ENCODE results near the gene PRND. TPM values are rescaled to one million over a fixed set of nuclear protein-coding genes. Genes with fewer than 3 reads are reported as not detected.
A peak's percentile ranks its signal among the peaks of the same experiment; 100 is the strongest.

Gene PRND
- total and polyA plus RNA-seq, 2 experiments from 2014 or later: 0.10 TPM; not detected in 1

- no peak overlapping the region for H3K4me3 ChIP-seq
- no peaks in the 10 kb centered on the region for H3K9me3 Mint-ChIP-seq
- H4K20me1 ChIP-seq (replicated peaks; ENCODE audit: insufficient read depth): no peaks in the 10 kb centered on the region
- peaks cover 19% of the 10 kb centered on the region for H3K4me1 Mint-ChIP-seq
- no peak overlapping the region for H3K4me3 Mint-ChIP-seq
- DNase-seq (ENCODE audit: low spot score) (peak; percentile 59), ATAC-seq (peak; percentile 86)
- no peaks in the 10 kb centered on the region for H3K9me2 ChIP-seq (ENCODE audit: insufficient read depth)
- TF ChIP-seq REST (IDR thresholded peaks at IDR 0.05; ENCODE audit: unreplicated experiment) (peak; percentile 75), EZH2 (IDR thresholded peaks at IDR 0.05; ENCODE audit: low read depth, unreplicated experiment) (no peak), CTCF (conservative IDR thresholded peaks at IDR 0.05; ENCODE audit: low read depth in 2 of 2) (no peak)
- H3K79me2 ChIP-seq (replicated peaks; ENCODE audit: insufficient read depth): no peaks in the 10 kb centered on the region
- peaks cover 12% of the 10 kb centered on the region for H3K4me1 ChIP-seq (ENCODE audit: insufficient read depth)
- no peaks in the 10 kb centered on the region for H3K36me3 Mint-ChIP-seq (ENCODE audit: low read depth)
- H3K4me2 ChIP-seq: no peak overlapping the region
- H2AFZ ChIP-seq: no peak overlapping the region
- no peaks in the 10 kb centered on the region for H3K36me3 ChIP-seq (ENCODE audit: insufficient read depth)
- H3K27ac ChIP-seq (ENCODE audit: low read depth): no peak overlapping the region
- H3K27ac Mint-ChIP-seq: no peak overlapping the region
- no peaks in the 10 kb centered on the region for H3K27me3 Mint-ChIP-seq (ENCODE audit: insufficient read depth, low read depth, poor library complexity)
- H3K27me3 ChIP-seq (ENCODE audit: insufficient read depth): no peaks in the 10 kb centered on the region
- no peaks in the 10 kb centered on the region for H3F3A ChIP-seq (replicated peaks; ENCODE audit: low read depth)
These were observed 9.1 kb downstream of the PRND start for GRCh38 chr20:4730780-4731179.

GRCh38 chr20:4736875-4737274 lies 15.2 kb downstream of the PRND start:
- no peaks in the 10 kb centered on the region for H3K27me3 ChIP-seq (ENCODE audit: insufficient read depth)
- no peak overlapping the region for H2AFZ ChIP-seq
- H3K4me2 ChIP-seq: no peak overlapping the region
- Mint-ChIP-seq H3K4me3 (no peak overlapping the region), H3K27me3 (ENCODE audit: insufficient read depth, low read depth, poor library complexity) (no peaks in the 10 kb centered on the region), H3K36me3 (ENCODE audit: low read depth) (no peaks in the 10 kb centered on the region), H3K9me3 (no peaks in the 10 kb centered on the region), H3K4me1 (peaks cover 3% of the 10 kb centered on the region; the same call in 2 of the 3 replicates), H3K27ac (no peak overlapping the region)
- TF ChIP-seq STAT1 (IDR thresholded peaks at IDR 0.05; ENCODE audit: unreplicated experiment) (no peak), POLR2AphosphoS5 (IDR thresholded peaks at IDR 0.05; ENCODE audit: low read depth) (no peak)
- no peaks in the 10 kb centered on the region for H3K4me1 ChIP-seq (ENCODE audit: insufficient read depth)
- no peak overlapping the region for H3K27ac ChIP-seq (ENCODE audit: low read depth)
- H3K9me2 ChIP-seq (ENCODE audit: insufficient read depth): no peaks in the 10 kb centered on the region
- no peaks in the 10 kb centered on the region for H4K20me1 ChIP-seq (replicated peaks; ENCODE audit: insufficient read depth)
- H3K79me2 ChIP-seq (replicated peaks; ENCODE audit: insufficient read depth): no peaks in the 10 kb centered on the region
- no peaks in the 10 kb centered on the region for H3F3A ChIP-seq (replicated peaks; ENCODE audit: low read depth)
- ATAC-seq: no peak
- H3K36me3 ChIP-seq (ENCODE audit: insufficient read depth): no peaks in the 10 kb centered on the region
- DNase-seq (ENCODE audit: low spot score): no peak
- no peak overlapping the region for H3K4me3 ChIP-seq
